T-helper 1 cell treated with Interleukin-12 subunit alpha and Interleukin-12 subunit beta and Interleukin-4 antibody, amounts not matched to agents 30 μg/mL and 1 μg/mL, for 36 hours (primary cell): Measurements from ENCODE around the gene RHOB.

Source experiments
- H3K27ac Mint-ChIP-seq: one replicate; pipeline ENCODE4 v1.8.0; 2021; ENCODE audit warnings: mild to moderate bottlenecking, mixed read lengths
- H3K27me3 Mint-ChIP-seq: one replicate; pipeline ENCODE4 v1.8.0; 2021; ENCODE audit warnings: low read depth, mixed read lengths
- H3K36me3 Mint-ChIP-seq: one replicate; pipeline ENCODE4 v1.8.0; 2021; ENCODE audit warnings: low read depth, mixed read lengths
- H3K4me1 Mint-ChIP-seq: one replicate; pipeline ENCODE4 v1.8.0; 2021; ENCODE audit warnings: low read depth, mixed read lengths
- H3K4me3 Mint-ChIP-seq: one replicate; pipeline ENCODE4 v1.8.0; 2021; ENCODE audit warnings: mild to moderate bottlenecking, moderate library complexity, mixed read lengths
- H3K9me3 Mint-ChIP-seq: one replicate; pipeline ENCODE4 v1.8.0; 2021; ENCODE audit warnings: mixed read lengths

RHOB gene

GRCh38 chr2:20480913-20481312, 34.0 kb downstream of the RHOB start:
- H3K4me1 Mint-ChIP-seq, result no peaks in the 10 kb centered on the region
- H3K4me3 Mint-ChIP-seq, result no peak overlapping the region
- peaks cover 5% of the 10 kb centered on the region for H3K27me3 Mint-ChIP-seq
- no peak overlapping the region for H3K27ac Mint-ChIP-seq
- H3K36me3 Mint-ChIP-seq, result no peaks in the 10 kb centered on the region
- H3K9me3 Mint-ChIP-seq, result no peaks in the 10 kb centered on the region

DNA sequence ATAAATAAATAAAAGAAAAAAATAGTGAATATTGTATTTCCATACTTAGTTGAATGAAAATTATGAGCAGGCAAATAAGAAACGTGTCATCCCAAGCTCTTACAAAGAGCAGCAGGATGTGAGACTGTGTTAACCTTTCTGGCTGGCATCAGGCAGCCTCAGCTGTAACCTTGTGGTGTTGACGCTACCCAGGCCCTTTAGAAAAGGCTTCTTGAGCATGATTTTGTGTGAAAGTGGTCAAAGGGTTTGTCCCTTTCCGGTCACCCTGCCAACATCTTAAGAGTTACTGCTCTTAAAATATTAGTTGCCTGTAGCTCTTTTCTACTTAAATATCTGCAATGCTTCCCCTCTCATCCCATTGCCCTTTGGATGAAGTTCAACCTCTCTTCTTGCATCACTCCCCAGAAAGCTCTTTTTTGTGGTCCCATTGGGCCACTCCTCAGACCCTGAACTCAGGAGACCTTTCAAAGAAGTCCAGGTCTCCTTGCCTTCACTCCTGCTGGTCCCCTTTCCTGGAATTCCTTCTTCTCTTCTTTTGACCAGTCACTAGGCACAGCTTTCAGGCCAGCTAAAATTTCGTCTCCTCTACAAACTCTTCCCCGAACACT, 35.0 kb downstream of the RHOB start:
- Mint-ChIP-seq H3K4me1 (no peaks in the 10 kb centered on the region), H3K4me3 (no peak overlapping the region), H3K27me3 (peaks cover 5% of the 10 kb centered on the region)

GRCh38 chr2:20482725-20483124, 35.9 kb downstream of the RHOB start:
- H3K27ac Mint-ChIP-seq, result no peak overlapping the region
- H3K4me3 Mint-ChIP-seq, result no peak overlapping the region
- peaks cover 5% of the 10 kb centered on the region for H3K27me3 Mint-ChIP-seq
- no peaks in the 10 kb centered on the region for H3K9me3 Mint-ChIP-seq
- no peaks in the 10 kb centered on the region for H3K4me1 Mint-ChIP-seq
- no peaks in the 10 kb centered on the region for H3K36me3 Mint-ChIP-seq

More for the DNA sequence above, 35.0 kb downstream of the RHOB start:
- Mint-ChIP-seq H3K27ac (no peak overlapping the region), H3K9me3 (no peaks in the 10 kb centered on the region), H3K36me3 (no peaks in the 10 kb centered on the region)

DNA sequence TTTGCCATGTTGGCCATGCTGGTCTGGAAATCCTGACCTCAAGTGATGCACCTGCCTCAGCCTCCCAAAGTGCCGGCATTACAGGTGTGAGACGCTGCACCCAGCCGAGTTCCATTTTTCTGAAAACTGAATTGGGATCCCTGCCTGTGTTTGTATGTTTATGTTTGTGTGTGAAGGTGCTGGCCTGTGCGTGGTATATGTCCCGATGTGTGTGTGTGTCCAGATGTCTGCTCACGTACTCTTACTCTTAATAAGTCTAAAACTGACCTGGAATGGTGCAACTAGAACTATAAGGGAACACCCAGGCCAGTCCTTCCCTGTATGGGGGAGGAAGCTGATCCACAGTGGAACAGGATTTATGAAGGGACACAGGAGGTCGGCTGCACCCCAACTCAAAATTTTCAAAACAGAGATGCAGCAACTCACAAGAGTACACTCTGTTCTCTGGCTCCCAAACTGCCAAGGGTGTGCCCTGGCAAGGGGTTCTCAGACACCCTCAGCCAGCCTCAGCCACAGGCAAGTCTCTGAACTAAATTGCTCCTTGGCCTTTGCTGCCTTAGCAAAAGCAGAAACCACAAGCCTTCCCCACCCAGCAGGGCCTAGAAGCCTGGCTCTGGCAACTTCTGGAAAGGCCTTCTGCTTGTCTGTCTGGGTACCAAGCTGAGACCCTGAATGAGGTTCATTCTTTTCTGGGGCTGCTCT, 36.5 kb downstream of the RHOB start:
- peaks cover 5% of the 10 kb centered on the region for H3K27me3 Mint-ChIP-seq
- no peaks in the 10 kb centered on the region for H3K9me3 Mint-ChIP-seq
- no peak overlapping the region for H3K4me3 Mint-ChIP-seq
- H3K36me3 Mint-ChIP-seq, result no peaks in the 10 kb centered on the region
- H3K4me1 Mint-ChIP-seq, result no peaks in the 10 kb centered on the region
- no peak overlapping the region for H3K27ac Mint-ChIP-seq

GRCh38 chr2:20484034-20484617, 37.3 kb downstream of the RHOB start:
- Mint-ChIP-seq H3K27me3 (peaks cover 5% of the 10 kb centered on the region), H3K4me3 (no peak overlapping the region), H3K36me3 (no peaks in the 10 kb centered on the region), H3K27ac (no peak overlapping the region), H3K9me3 (no peaks in the 10 kb centered on the region), H3K4me1 (no peaks in the 10 kb centered on the region)

- H3K9me3 Mint-ChIP-seq, result no peaks in the 10 kb centered on the region
- no peaks in the 10 kb centered on the region for H3K4me1 Mint-ChIP-seq
- peaks cover 5% of the 10 kb centered on the region for H3K27me3 Mint-ChIP-seq
- H3K27ac Mint-ChIP-seq, result no peak overlapping the region
- H3K36me3 Mint-ChIP-seq, result no peaks in the 10 kb centered on the region
- H3K4me3 Mint-ChIP-seq, result no peak overlapping the region
Observed at GRCh38 chr2:20484810-20485611, 38.1 kb downstream of the RHOB start.

- Mint-ChIP-seq H3K4me1 (no peaks in the 10 kb centered on the region), H3K4me3 (no peak overlapping the region), H3K36me3 (no peaks in the 10 kb centered on the region), H3K9me3 (no peaks in the 10 kb centered on the region), H3K27ac (no peak overlapping the region), H3K27me3 (peaks cover 5% of the 10 kb centered on the region)
Observed at GRCh38 chr2:20485612-20486388, 38.9 kb downstream of the RHOB start.

GRCh38 chr2:20486571-20486970, 39.7 kb downstream of the RHOB start:
- Mint-ChIP-seq H3K4me3 (no peak overlapping the region), H3K36me3 (no peaks in the 10 kb centered on the region), H3K9me3 (no peaks in the 10 kb centered on the region), H3K4me1 (no peaks in the 10 kb centered on the region), H3K27me3 (peaks cover 5% of the 10 kb centered on the region), H3K27ac (no peak overlapping the region)

DNA sequence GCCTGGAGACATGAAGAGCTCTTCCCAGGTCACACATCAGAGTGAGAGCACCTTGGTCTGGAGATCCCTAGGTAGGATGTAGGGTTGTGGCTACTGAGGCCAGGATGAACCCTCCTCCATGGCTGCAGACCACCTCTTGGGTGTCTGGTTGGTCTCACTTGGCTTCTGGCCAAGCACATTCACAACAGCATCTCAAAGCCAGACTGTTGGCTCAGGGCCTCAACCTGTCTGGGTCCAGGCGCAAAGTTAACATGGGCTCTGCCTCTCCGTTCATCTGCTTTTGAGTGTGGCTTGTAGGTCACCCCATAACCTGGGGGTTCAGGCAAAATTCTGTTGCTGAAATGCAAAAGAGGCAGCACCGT, 40.1 kb downstream of the RHOB start:
- Mint-ChIP-seq H3K27ac (no peak overlapping the region), H3K9me3 (no peaks in the 10 kb centered on the region), H3K27me3 (peaks cover 4% of the 10 kb centered on the region), H3K4me3 (no peak overlapping the region), H3K36me3 (no peaks in the 10 kb centered on the region), H3K4me1 (no peaks in the 10 kb centered on the region)

DNA sequence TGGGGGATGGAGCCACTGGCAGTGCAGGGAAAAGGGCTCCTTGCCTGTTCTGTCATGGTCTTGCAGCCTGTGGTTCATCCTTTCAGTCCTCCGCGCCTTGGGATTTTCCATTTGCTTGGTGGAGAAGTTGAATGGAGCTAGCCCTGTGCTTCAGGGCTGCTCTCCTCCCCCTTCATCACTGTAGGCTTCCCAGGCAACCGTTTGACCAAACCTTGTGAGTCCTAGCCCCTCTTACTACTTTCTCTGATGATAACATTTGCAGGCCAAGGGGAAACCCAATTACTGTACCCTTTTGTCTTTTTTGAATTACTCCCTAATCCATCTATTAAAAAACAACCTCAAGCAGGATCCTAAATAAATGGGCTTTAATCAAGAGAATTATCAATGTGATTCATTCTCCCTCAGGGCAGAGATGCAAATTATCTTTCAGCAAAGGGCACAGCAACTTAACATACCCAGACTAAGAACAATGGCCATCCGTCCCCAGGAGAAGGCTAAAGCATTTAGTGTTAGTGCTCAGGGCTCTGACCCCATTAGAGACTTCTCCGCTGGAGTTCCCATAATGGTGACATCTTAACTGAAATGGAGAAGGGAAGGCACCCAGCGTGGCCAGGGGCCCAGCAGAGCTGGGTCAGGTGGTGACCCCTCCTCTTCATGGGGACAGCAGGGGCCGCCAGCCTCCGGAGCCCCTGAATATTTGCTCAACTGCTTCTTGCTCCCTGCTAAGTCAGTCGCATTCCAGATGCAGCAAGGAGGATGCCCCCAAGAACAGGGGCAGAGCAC, 40.7 kb downstream of the RHOB start:
- H3K36me3 Mint-ChIP-seq, result no peaks in the 10 kb centered on the region
- H3K9me3 Mint-ChIP-seq, result no peaks in the 10 kb centered on the region
- H3K27ac Mint-ChIP-seq, result no peak overlapping the region
- no peak overlapping the region for H3K4me3 Mint-ChIP-seq
- H3K4me1 Mint-ChIP-seq, result no peaks in the 10 kb centered on the region
- no peaks in the 10 kb centered on the region for H3K27me3 Mint-ChIP-seq

DNA sequence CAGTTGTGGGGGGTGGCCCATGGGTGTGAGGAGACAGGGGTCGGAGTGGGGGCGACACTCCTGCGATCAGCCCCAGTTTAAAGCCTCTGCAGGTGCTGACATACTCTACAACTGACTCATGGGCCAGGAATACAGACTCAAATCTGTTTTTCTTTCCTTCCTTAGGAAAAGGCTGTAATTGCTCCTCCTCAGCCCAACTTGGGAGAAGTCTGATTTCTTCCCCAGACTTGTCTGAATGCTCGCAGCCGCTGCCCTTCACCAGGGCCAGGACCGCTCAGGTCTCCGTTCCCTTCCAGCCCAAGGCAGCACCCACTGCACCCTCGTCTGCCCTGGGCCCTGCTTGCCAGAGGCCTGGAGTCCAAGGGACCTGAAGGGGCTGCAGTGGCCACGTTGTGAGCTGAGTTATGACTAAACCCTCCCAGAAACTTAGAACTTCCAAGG, 41.3 kb downstream of the RHOB start:
- H3K4me1 Mint-ChIP-seq, result no peaks in the 10 kb centered on the region
- H3K27me3 Mint-ChIP-seq, result no peaks in the 10 kb centered on the region

GRCh38 chr2:20488782-20489181, 41.9 kb downstream of the RHOB start:
- Mint-ChIP-seq H3K36me3 (no peaks in the 10 kb centered on the region), H3K27me3 (no peaks in the 10 kb centered on the region), H3K4me1 (no peaks in the 10 kb centered on the region), H3K27ac (no peak overlapping the region), H3K4me3 (no peak overlapping the region), H3K9me3 (no peaks in the 10 kb centered on the region)

More for the DNA sequence above, 41.3 kb downstream of the RHOB start:
- no peaks in the 10 kb centered on the region for H3K9me3 Mint-ChIP-seq
- H3K36me3 Mint-ChIP-seq, result no peaks in the 10 kb centered on the region
- no peak overlapping the region for H3K27ac Mint-ChIP-seq
- H3K4me3 Mint-ChIP-seq, result no peak overlapping the region

DNA sequence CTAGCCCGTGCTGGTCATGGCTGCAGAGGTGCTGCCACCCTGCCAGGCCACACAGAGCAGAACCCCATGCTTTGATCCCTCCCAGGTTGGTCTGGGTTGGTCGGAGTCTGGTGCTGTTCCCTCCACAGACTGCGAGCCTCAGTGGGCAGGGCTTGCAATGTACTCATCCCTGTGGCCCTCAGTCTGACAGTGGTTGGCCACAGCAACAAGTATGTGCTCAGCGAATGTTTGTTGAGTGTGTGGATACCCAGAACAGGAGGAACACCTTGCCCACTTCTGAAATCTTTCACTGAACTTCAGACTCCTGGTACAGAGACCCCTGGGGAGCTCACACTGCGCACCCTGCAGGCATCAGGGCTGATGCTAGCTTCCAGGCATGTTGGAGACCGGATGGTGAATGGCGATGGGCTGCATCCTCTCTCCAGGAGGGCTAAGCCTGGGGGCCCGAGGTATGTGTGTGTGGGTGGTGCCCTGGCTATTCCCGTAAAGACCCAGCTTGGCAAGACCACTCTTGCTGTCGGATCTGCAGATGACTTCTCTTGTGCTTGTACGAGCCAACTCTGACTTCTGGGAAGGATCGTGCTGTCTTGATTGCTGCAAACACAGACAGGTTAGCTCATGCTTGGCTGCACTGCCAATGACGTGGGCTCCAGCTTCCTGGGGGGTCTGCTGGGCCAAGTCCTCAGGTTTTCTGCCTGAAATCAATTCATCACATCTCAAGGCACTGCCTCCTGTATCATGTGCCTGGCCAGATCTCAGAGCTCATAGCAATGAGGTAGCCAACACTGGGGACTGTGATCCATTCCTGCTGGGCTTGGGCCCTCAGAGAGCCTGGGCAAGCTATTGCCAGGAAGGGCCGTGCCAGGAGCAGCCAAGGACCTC, 43.7 kb downstream of the RHOB start:
- no peaks in the 10 kb centered on the region for H3K9me3 Mint-ChIP-seq
- no peaks in the 10 kb centered on the region for H3K27me3 Mint-ChIP-seq
- H3K4me3 Mint-ChIP-seq, result no peak overlapping the region
- no peak overlapping the region for H3K27ac Mint-ChIP-seq
- H3K4me1 Mint-ChIP-seq, result no peaks in the 10 kb centered on the region
- H3K36me3 Mint-ChIP-seq, result no peaks in the 10 kb centered on the region
